HepG2 (cell line): ENCODE results near the gene CYB5A. TPM values are rescaled to one million over a fixed set of nuclear protein-coding genes. Genes with fewer than 3 reads are reported as not detected.

Source experiments
- CERS6 ChIP-seq: sonication (generic); formaldehyde crosslinking; IDR thresholded peaks from 2 replicates; pipeline ENCODE4 v1.5.0; 2020; ENCODE audit warnings: missing genetic modification reagents
- IRF2 ChIP-seq: IDR thresholded peaks from 2 replicates; pipeline ENCODE4 v1.6.1; 2018; ENCODE audit warnings: missing genetic modification reagents, missing compliant biosample characterization
- JUN ChIP-seq: sonication (generic); formaldehyde crosslinking; IDR thresholded peaks from 2 replicates; pipeline ENCODE4 v1.4.0; 2020; ENCODE audit warnings: mild to moderate bottlenecking, missing genetic modification reagents
- KDM2A ChIP-seq: sonication (generic); formaldehyde crosslinking; IDR thresholded peaks from 2 replicates; pipeline ENCODE4 v1.4.0; 2020; ENCODE audit warnings: low read depth, missing genetic modification reagents, borderline replicate concordance
- KDM6A ChIP-seq: IDR thresholded peaks from 2 replicates; pipeline ENCODE4 v1.6.1; 2016; ENCODE audit warnings: low read depth
- MAFK ChIP-seq, 2 experiments: IDR thresholded peaks in 1 of 2; conservative IDR thresholded peaks in 1 of 2; 2 replicates each; pipeline ENCODE4 v1.6.1; 2011; ENCODE audit warnings: improper control_type of control experiment in 2 of 2, low read length in 2 of 2
- NBN ChIP-seq: fragments of 450-650 bp; conservative IDR thresholded peaks from 2 replicates; pipeline ENCODE4 v1.6.1; 2017
- NR2F2 ChIP-seq: IDR thresholded peaks from 2 replicates; pipeline ENCODE4 v1.6.1; 2012; ENCODE audit warnings: low read depth, inconsistent platforms, borderline replicate concordance
- PITX1 ChIP-seq: sonication (generic); formaldehyde crosslinking; IDR thresholded peaks from 2 replicates; pipeline ENCODE4 v1.5.1; 2020; ENCODE audit warnings: mild to moderate bottlenecking, missing genetic modification reagents
- RBM22 ChIP-seq: fragments of 200-400 bp; formaldehyde crosslinking; optimal IDR thresholded peaks from 2 replicates; pipeline ENCODE3; 2017; ENCODE audit warnings: mild to moderate bottlenecking, low read length, moderate library complexity
- RXRA ChIP-seq: sonication (generic); formaldehyde crosslinking; IDR thresholded peaks from 2 replicates; pipeline ENCODE4 v1.5.1; 2020; ENCODE audit warnings: missing genetic modification reagents
- SUZ12 ChIP-seq: fragments of 150-350 bp; IDR thresholded peaks from 2 replicates; pipeline ENCODE4 v1.6.1; 2014; ENCODE audit warnings: low read depth, low read length
- TBP ChIP-seq: sonication (generic); formaldehyde crosslinking; IDR thresholded peaks from 2 replicates; pipeline ENCODE4 v1.5.0; 2020; ENCODE audit warnings: missing genetic modification reagents
- THAP9 ChIP-seq: sonication (generic); formaldehyde crosslinking; IDR thresholded peaks from 2 replicates; pipeline ENCODE4; 2020; ENCODE audit warnings: missing genetic modification reagents, mild to moderate bottlenecking, borderline replicate concordance
- USF2 ChIP-seq, 2 experiments: sonication (generic) in 1 of 2; formaldehyde crosslinking in 1 of 2; IDR thresholded peaks; 2 replicates each; pipeline versions ENCODE4 v1.5.1 to v1.6.1; 2011 to 2020; ENCODE audit warnings: borderline replicate concordance in 1 of 2, low read depth in 1 of 2, low read length in 1 of 2, mild to moderate bottlenecking in 1 of 2, missing genetic modification reagents in 1 of 2, moderate library complexity in 1 of 2
- ZNF256 ChIP-seq: sonication (generic); formaldehyde crosslinking; conservative IDR thresholded peaks from 2 replicates; pipeline ENCODE4 v1.4.0; 2020; ENCODE audit warnings: missing genetic modification reagents
- ZNF275 ChIP-seq: sonication (generic); formaldehyde crosslinking; IDR thresholded peaks from 2 replicates; pipeline ENCODE4 v1.8.0; 2022; ENCODE audit warnings: missing genetic modification reagents, mild to moderate bottlenecking, inconsistent platforms, borderline replicate concordance
- ZNF292 ChIP-seq: sonication (generic); formaldehyde crosslinking; IDR thresholded peaks from 2 replicates; pipeline ENCODE4 v1.8.1; 2022; ENCODE audit warnings: mild to moderate bottlenecking, low read depth, missing genetic modification reagents, borderline replicate concordance
- ZNF749 ChIP-seq: sonication (generic); formaldehyde crosslinking; IDR thresholded peaks from 2 replicates; pipeline ENCODE4 v1.8.0; 2022; ENCODE audit warnings: mild to moderate bottlenecking, missing genetic modification reagents, moderate library complexity, borderline replicate concordance
- ZXDC ChIP-seq: sonication (generic); formaldehyde crosslinking; IDR thresholded peaks from 2 replicates; pipeline ENCODE4 v1.5.0; 2020; ENCODE audit warnings: mild to moderate bottlenecking, missing genetic modification reagents
- polyA plus RNA-seq, 8 experiments: library from polyadenylated mRNA; depleted of rRNA in 3 of 8; stranded (reverse) in 7 of 8; unstranded in 1 of 8; fragments of >200 nt; fragmentation: Illumina TruSeq in 4 of 8; extraction: Trizol in 4 of 8; gene quantifications; 2 replicates each; pipeline versions ENCODE4 v1.2.1 to v1.2.3, GENCODE V29; 2011 to 2016; ENCODE audit warnings: low read depth in 4 of 8, missing spikeins in 1 of 8, mixed read lengths in 1 of 8; ENCODE audit not compliant: insufficient read depth in 1 of 8
- total RNA-seq, 5 experiments: library from RNA; depleted of rRNA; stranded (reverse); fragments of >200 nt; fragmentation: Illumina TruSeq; extraction: Trizol; gene quantifications; 2 replicates each; pipeline ENCODE4 v1.2.3, GENCODE V29; 2016; ENCODE audit warnings: low read depth in 1 of 5

The CYB5A gene
- total and polyA plus RNA-seq, 2 of the 13 experiments (the other 11 are each of a cell fraction or from before 2014, with no cell fraction given): 215 to 356 TPM

GRCh38 chr18:74225193-74225840, 66.4 kb downstream of the CYB5A start (continued):
- TF ChIP-seq THAP9 (CRISPR knock-in tag) (no peak), JUN (no peak), KDM2A (CRISPR knock-in tag) (no peak), ZXDC (CRISPR knock-in tag) (no peak), ZNF256 (CRISPR knock-in tag) (no peak), ZNF275 (CRISPR knock-in tag) (no peak), CERS6 (no peak), USF2 (IDR thresholded peaks at IDR 0.05; ENCODE audit: low read depth, low read length) (no peak), USF2 (CRISPR knock-in tag; IDR thresholded peaks at IDR 0.05; ENCODE audit: borderline replicate concordance) (no peak), MAFK (conservative IDR thresholded peaks at IDR 0.05 in 1 of 2, IDR thresholded peaks at IDR 0.05 in 1 of 2; ENCODE audit: low read length in 2 of 2) (no peak), ZNF292 (CRISPR knock-in tag) (peak; percentile 58; the same call in 1 of the 2 replicates), TBP (no peak), IRF2 (CRISPR knock-in tag) (no peak), PITX1 (CRISPR knock-in tag) (peak; percentile 66; the same call in 1 of the 2 replicates), RBM22 (no peak), KDM6A (no peak), NBN (no peak), NR2F2 (peak; percentile 51; the same call in 1 of the 2 replicates), SUZ12 (no peak), RXRA (CRISPR knock-in tag) (peak; percentile 45; the same call in 1 of the 2 replicates), ZNF749 (CRISPR knock-in tag) (no peak)
